ENCODE measurements around the gene EDNRA. TPM values are rescaled to one million over a fixed set of nuclear protein-coding genes. Genes with fewer than 3 reads are reported as not detected.

Gene EDNRA
- total RNA-seq, 2 experiments from 2014 or later: not detected

DNA sequence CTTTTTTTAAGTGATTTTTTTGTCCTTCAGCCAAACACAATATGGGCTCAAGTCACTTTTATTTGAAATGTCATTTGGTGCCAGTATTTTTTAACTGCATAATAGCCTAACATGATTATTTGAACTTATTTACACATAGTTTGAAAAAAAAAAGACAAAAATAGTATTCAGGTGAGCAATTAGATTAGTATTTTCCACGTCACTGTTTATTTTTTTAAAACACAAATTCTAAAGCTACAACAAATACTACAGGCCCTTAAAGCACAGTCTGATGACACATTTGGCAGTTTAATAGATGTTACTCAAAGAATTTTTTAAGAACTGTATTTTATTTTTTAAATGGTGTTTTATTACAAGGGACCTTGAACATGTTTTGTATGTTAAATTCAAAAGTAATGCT, 62.1 kb downstream of the EDNRA start:
- DNase-seq (no peak), ATAC-seq (no peak)
- Mint-ChIP-seq H3K4me1 (no peaks in the 10 kb centered on the region), H3K9me3 (ENCODE audit: low read depth) (no peaks in the 10 kb centered on the region), H3K27ac (no peak overlapping the region), H3K27me3 (peaks cover 20% of the 10 kb centered on the region), H3K4me3 (no peak overlapping the region), H3K36me3 (ENCODE audit: low read depth) (no peaks in the 10 kb centered on the region)
- intact Hi-C loops (cut with DNase I, micrococcal nuclease): no loop called here
- CTCF ChIA-PET: no interaction called here
- POLR2A ChIA-PET: no interaction called here

DNA sequence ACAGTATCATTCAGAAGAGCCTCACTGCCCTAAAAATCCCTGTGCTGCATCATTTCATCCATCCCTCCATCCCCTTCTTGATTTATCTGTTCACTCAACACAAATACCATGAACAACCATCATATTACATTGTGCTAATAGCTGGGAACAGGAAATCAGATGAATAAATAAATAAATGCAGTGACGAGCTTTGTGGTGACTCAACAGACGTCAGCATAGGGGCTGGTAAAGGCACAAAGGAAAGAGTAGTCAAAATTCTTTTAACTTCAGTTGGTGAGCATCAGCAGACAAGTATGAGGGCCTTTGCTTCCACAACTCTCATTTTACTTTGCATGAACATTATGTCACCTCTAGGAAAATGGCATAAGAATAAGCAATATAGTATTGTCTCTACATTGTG, 65.5 kb downstream of the EDNRA start:
- CTCF ChIA-PET: no interaction called here
- Mint-ChIP-seq H3K27me3 (peaks cover 16% of the 10 kb centered on the region), H3K27ac (no peak overlapping the region), H3K4me3 (no peak overlapping the region), H3K36me3 (ENCODE audit: low read depth) (no peaks in the 10 kb centered on the region), H3K4me1 (peaks cover 4% of the 10 kb centered on the region), H3K9me3 (ENCODE audit: low read depth) (no peaks in the 10 kb centered on the region)
- POLR2A ChIA-PET: no interaction called here
- no peak for DNase-seq
- ATAC-seq: no peak
- intact Hi-C loops (cut with DNase I, micrococcal nuclease): no loop called here

DNA sequence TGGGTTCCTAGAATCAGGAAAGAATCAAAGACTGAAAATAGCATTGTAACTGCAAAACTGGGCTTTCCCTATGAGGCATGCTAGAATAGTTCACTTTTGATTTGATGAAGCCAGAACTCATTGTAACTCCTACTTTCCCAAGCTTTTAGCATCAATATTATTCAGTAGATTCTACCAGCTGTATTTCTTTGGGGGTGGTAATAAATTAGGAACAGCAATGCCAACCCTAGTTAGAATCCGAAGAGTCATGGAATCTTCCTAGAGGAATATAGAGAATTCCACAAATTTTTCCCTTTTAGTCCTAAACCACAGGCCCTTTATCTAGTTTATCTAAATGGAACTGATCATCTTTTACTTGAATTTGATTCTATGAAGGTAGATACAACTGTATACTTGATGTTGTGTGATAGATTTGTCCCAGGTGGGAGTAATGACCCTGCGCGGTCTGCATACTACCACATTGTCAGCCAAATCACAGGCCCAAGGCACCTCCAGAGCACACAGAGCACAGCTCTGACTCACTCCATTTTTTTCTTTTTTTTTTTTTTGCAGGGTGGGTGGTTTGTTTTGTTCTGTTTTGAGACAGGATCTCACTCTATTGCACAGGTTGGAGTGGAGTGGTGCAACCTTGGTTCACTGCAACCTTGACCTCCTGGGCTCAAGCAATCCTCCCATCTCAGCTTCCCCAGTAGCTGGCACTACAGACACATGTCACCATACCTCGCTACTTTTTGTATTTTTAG, 66.6 kb downstream of the EDNRA start:
- ChIA-PET POLR2A (no interaction called here), CTCF (no interaction called here)
- Mint-ChIP-seq H3K36me3 (ENCODE audit: low read depth) (no peaks in the 10 kb centered on the region), H3K4me1 (peaks cover 4% of the 10 kb centered on the region), H3K27ac (no peak overlapping the region), H3K9me3 (ENCODE audit: low read depth) (no peaks in the 10 kb centered on the region), H3K27me3 (peaks cover 12% of the 10 kb centered on the region), H3K4me3 (no peak overlapping the region)
- ATAC-seq: peak; percentile 69
- intact Hi-C loops (cut with DNase I, micrococcal nuclease): no loop called here
- DNase-seq: no peak

DNA sequence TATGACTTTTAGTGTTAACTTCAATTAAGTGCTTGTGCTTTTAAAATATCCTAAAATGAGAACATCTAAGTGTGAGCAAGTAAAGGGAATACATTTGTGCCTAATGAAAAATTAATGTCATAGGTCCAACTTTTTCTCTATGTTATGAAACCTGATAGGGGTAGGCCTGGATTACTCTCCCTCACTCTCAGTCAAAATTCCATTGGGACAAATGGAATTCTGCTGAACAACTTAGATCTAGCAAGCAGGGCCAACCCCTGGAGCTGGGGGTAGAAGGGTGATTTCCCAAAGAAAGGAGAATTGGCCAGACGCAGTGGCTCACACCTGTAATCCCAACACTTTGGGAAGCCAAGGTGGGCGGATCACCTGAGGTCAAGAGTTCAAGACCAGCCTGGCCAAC, 67.4 kb downstream of the EDNRA start:
- POLR2A ChIA-PET: no interaction called here
- H3K9me3 Mint-ChIP-seq (ENCODE audit: low read depth): no peaks in the 10 kb centered on the region
- H3K36me3 Mint-ChIP-seq (ENCODE audit: low read depth): no peaks in the 10 kb centered on the region
- CTCF ChIA-PET: interaction anchor here (0.8 to 1.5 kb wide), 2 partner anchors 29 to 318 kb away, joined by 4 to 5 read pairs; no protein-coding TSS in a partner anchor
- intact Hi-C loops (cut with DNase I, micrococcal nuclease): no loop called here
- peaks cover 10% of the 10 kb centered on the region for H3K27me3 Mint-ChIP-seq
- no peak for DNase-seq
- no peak overlapping the region for H3K4me3 Mint-ChIP-seq
- H3K27ac Mint-ChIP-seq: no peak overlapping the region
- peaks cover 4% of the 10 kb centered on the region for H3K4me1 Mint-ChIP-seq
- ATAC-seq: no peak

DNA sequence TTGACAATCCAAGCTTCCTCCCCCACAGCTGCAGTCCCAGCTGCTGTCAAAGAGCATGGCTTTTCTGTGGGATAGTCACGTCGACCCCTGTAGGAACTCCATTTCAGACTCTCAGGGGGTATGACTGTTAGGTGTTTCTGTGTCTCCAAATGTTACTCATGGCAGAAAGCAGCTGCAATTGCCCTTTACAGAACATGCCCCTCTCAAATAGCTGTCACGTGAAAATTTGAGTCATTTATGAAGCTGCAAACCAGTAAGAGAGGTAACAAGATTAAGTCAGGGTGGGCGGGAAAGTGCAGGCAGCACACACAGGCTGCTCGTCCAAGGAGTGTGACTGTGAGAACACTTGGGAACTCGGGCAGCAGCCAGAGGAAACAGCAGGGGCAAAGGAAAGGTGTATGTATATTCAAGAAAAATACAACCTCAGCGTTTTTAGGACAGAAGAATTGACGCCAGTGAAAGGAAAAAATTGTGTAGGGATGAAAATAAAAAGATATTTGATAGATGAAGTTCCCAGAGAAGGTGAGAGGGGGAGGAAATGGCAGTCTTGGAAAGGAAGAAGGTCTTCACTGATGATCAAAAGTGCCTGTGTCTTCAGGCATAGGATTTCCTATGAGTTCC, 69.8 kb downstream of the EDNRA start:
- intact Hi-C loops (cut with DNase I, micrococcal nuclease): no loop called here
- Mint-ChIP-seq H3K4me1 (peaks cover 4% of the 10 kb centered on the region), H3K27me3 (peaks cover 8% of the 10 kb centered on the region), H3K27ac (no peak overlapping the region), H3K36me3 (ENCODE audit: low read depth) (no peaks in the 10 kb centered on the region), H3K4me3 (no peak overlapping the region), H3K9me3 (ENCODE audit: low read depth) (no peaks in the 10 kb centered on the region)
- DNase-seq (peak; percentile 18), ATAC-seq (peak; percentile 65)
- ChIA-PET CTCF (interaction anchor here (0.6 kb wide), 1 partner anchor 19 kb away, joined by 3 read pairs; no protein-coding TSS in a partner anchor), POLR2A (no interaction called here)

DNA sequence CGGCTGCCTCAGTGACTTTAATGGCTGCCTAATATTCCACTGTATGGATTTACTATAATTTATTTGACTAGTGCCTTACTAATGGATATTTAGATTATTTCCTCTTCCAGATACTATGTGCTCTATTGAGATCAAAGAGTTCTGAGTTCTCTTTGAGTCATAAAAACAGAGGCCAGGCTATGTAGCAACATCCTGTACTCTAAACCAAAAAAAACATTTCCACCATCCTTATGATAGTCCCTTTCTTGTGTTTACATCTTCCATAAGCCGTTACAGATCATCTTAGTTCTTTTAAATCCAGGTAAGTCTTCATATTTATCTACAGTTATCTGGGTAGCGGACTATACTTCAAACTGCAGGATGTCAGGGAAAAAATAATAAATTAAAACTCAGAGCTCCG, 79.7 kb downstream of the EDNRA start:
- ATAC-seq: no peak

DNA sequence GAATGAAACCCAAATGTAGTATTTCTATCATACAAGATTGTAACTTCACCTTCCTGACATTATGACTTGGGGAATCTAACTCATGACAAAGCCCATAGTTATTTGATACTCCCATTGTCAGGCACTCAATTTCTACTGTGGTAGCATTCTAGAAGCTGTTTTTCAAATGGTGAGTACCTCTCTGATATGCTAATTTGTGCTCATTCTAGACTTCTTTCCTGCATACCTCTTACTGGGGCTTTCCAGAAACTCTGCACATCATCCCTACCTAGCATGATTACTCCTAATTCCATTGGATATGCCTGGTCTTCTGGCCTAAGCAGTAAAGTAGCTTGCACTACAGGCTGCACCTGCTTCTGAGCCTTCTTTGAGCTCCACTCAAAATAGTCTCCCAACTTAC, 85.9 kb downstream of the EDNRA start:
- Mint-ChIP-seq H3K36me3 (ENCODE audit: low read depth) (no peaks in the 10 kb centered on the region), H3K4me1 (no peaks in the 10 kb centered on the region), H3K27ac (no peak overlapping the region), H3K9me3 (ENCODE audit: low read depth) (no peaks in the 10 kb centered on the region), H3K27me3 (peaks cover 14% of the 10 kb centered on the region), H3K4me3 (no peak overlapping the region)
- no peak for DNase-seq
- intact Hi-C loops (cut with DNase I, micrococcal nuclease): no loop called here
- ChIA-PET CTCF (no interaction called here), POLR2A (no interaction called here)
- no peak for ATAC-seq

More for the DNA sequence above, 79.7 kb downstream of the EDNRA start:
- Mint-ChIP-seq H3K4me1 (no peaks in the 10 kb centered on the region), H3K36me3 (ENCODE audit: low read depth) (no peaks in the 10 kb centered on the region), H3K27me3 (no peaks in the 10 kb centered on the region), H3K27ac (no peak overlapping the region), H3K9me3 (ENCODE audit: low read depth) (no peaks in the 10 kb centered on the region), H3K4me3 (no peak overlapping the region)
- intact Hi-C loops (cut with DNase I, micrococcal nuclease): no loop called here
- POLR2A ChIA-PET: no interaction called here
- CTCF ChIA-PET: no interaction called here
- DNase-seq: no peak

DNA sequence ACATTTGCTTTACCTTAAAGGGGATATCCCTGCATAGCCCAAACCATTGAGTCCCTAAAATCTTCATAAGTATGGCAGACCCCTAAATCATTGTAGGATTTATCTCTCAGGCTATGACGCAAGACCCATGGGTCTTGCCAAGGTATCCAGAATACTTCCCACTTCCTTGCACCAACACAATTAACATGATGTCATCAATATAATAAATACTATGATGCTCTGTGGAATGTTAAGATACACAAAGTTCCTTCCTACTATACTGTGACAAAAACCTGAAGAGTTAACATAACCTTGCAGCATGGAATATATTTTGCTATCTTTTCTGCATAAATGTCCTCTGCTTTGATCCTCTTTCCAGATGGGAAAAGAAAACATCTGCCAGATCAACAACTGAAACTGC, 86.4 kb downstream of the EDNRA start:
- ChIA-PET CTCF (no interaction called here), POLR2A (no interaction called here)
- H3K4me1 Mint-ChIP-seq: no peaks in the 10 kb centered on the region
- ATAC-seq: no peak
- H3K4me3 Mint-ChIP-seq: no peak overlapping the region
- no peaks in the 10 kb centered on the region for H3K9me3 Mint-ChIP-seq (ENCODE audit: low read depth)
- H3K27ac Mint-ChIP-seq: no peak overlapping the region
- intact Hi-C loops (cut with DNase I, micrococcal nuclease): no loop called here
- no peak for DNase-seq
- peaks cover 14% of the 10 kb centered on the region for H3K27me3 Mint-ChIP-seq
- H3K36me3 Mint-ChIP-seq (ENCODE audit: low read depth): no peaks in the 10 kb centered on the region

DNA sequence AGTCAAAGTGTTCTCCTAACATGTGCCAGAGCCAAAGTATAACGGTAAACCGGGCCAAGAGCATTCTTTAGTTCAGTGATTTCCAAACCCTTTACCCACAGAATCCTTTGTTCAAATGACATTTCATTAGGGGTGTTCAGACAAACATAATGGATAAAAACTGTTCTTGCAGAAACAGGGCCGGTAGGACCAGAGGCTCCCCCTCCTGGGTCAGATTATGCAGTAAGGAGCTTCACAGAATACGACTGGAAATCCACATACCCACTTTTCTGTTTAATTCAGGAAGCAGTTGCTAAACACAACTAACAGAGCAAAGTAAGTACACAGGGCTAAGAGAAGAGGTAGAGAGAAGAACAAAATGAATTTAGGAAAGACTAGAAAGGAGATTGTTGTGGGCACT, 89.7 kb downstream of the EDNRA start:
- ChIA-PET CTCF (interaction anchor here (0.9 kb wide), 1 partner anchor 11 kb away, joined by 3 read pairs; no protein-coding TSS in a partner anchor), POLR2A (no interaction called here)
- Mint-ChIP-seq H3K9me3 (ENCODE audit: low read depth) (no peaks in the 10 kb centered on the region), H3K4me1 (no peaks in the 10 kb centered on the region), H3K4me3 (no peak overlapping the region), H3K36me3 (ENCODE audit: low read depth) (no peaks in the 10 kb centered on the region), H3K27ac (no peak overlapping the region), H3K27me3 (peaks cover 20% of the 10 kb centered on the region)
- intact Hi-C loops (cut with DNase I, micrococcal nuclease): no loop called here
- no peak for ATAC-seq
- DNase-seq: no peak

DNA sequence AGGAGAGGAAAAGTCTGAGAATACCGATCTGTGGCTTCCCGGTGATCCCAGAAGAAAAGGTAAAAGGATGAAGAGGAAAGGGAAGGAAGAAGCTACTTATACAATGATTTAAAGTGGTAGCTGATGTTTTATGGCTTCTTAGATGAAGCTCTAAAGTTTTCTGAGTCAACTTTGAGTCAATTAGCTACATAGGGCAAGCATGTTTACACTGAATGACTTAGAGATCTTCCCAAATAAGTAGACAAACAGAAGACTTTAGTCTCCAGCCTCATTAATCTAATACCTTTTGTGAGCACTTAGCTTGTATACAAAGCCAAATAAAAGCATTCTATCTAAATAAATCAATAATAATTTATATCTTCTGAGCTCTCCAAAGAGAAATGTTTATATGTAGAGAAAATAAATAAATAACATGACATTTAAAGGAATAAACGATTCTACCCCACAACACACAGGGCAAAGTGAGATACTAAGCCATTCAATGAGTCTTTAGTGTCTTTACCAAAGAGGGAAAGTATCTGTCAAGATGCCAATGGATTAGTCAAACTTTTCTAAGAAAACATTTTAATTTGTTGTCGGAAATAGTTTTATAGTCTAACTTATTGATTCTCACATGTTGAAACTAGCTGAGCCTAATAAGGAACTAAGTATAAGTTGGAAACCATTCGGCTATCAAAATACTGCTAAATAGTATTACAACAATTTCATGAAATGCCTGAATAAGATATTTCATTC, 90.3 kb downstream of the EDNRA start:
- no peaks in the 10 kb centered on the region for H3K9me3 Mint-ChIP-seq (ENCODE audit: low read depth)
- no peak for ATAC-seq
- CTCF ChIA-PET: interaction anchor here (0.9 kb wide), 1 partner anchor 12 kb away, joined by 3 read pairs; no protein-coding TSS in a partner anchor
- H3K4me1 Mint-ChIP-seq: no peaks in the 10 kb centered on the region
- intact Hi-C loops (cut with DNase I, micrococcal nuclease): no loop called here
- H3K36me3 Mint-ChIP-seq (ENCODE audit: low read depth): no peaks in the 10 kb centered on the region
- no peak overlapping the region for H3K4me3 Mint-ChIP-seq
- H3K27ac Mint-ChIP-seq: no peak overlapping the region
- H3K27me3 Mint-ChIP-seq: peaks cover 23% of the 10 kb centered on the region
- no peak for DNase-seq
- POLR2A ChIA-PET: no interaction called here

DNA sequence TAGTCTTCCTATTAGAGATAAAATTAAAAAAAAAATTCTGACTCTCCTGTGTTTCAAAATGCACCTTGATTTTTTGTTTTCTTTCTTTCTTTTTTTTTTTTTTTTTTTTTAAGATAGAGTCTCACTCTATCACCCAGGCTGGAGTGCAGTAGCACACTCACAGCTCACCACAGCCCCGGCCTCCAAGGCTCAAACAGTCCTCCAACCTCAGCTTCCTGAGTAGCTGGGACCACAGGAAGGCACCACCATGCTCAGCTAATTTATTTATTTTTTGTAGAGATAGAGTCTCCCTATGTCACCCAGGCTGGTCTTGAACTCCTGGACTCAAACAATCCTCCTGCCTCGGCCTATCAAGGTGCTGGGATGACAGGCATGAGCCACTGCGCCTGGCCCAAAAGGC, 95.2 kb downstream of the EDNRA start:
- DNase-seq: no peak
- Mint-ChIP-seq H3K4me3 (no peak overlapping the region), H3K27me3 (peaks cover 8% of the 10 kb centered on the region), H3K27ac (no peak overlapping the region), H3K36me3 (ENCODE audit: low read depth) (no peaks in the 10 kb centered on the region), H3K4me1 (no peaks in the 10 kb centered on the region), H3K9me3 (ENCODE audit: low read depth) (no peaks in the 10 kb centered on the region)
- CTCF ChIA-PET: no interaction called here
- POLR2A ChIA-PET: no interaction called here
- intact Hi-C loops (cut with DNase I, micrococcal nuclease): no loop called here
- ATAC-seq: no peak

DNA sequence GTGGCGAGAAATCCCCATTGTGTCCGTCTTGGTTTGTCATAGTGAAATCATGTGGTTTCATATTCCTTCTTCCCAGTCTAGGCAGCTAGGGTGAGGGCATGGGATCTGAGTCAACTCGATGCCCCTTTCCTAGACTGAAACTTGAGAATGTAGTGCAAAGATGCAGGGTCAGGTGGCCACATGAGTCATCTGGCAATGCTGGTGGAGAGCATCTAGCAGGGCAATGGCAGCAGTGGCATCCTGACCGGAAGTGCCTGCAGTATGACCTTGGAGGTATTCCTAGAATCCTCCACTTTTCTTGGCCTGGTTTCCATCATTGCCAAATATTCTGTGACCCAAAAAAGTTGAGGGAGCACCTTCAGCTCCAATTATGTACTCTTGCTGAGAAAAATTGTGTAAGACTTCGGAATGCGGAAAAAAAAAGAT, 97.2 kb downstream of the EDNRA start:
- no peak for ATAC-seq
- CTCF ChIA-PET: interaction anchor here (1.6 kb wide), 1 partner anchor 59 kb away, joined by 4 read pairs; no protein-coding TSS in a partner anchor
- DNase-seq: no peak
- Mint-ChIP-seq H3K4me3 (no peak overlapping the region), H3K4me1 (no peaks in the 10 kb centered on the region), H3K9me3 (ENCODE audit: low read depth) (no peaks in the 10 kb centered on the region), H3K27me3 (peaks cover 4% of the 10 kb centered on the region), H3K36me3 (ENCODE audit: low read depth) (no peaks in the 10 kb centered on the region), H3K27ac (no peak overlapping the region)
- POLR2A ChIA-PET: no interaction called here
- intact Hi-C loops (cut with DNase I, micrococcal nuclease): no loop called here

Data from activated CD4-positive, alpha-beta T cell treated with anti-CD3 and anti-CD28 coated beads for 36 hours (primary cell).